NCI-H2081 (cell line): ENCODE measurements around the gene ARFRP1.
"Not testable (repeated sequence)": the region's sequence is repeated elsewhere in the genome, so short reads cannot be mapped to it uniquely, and the experiment has no call there.

Experiments
- DNase-seq, 2 experiments: peaks; one replicate each; lab custom pipeline; 2025; lab: John Stamatoyannopoulos, UW

ARFRP1 gene

DNA sequence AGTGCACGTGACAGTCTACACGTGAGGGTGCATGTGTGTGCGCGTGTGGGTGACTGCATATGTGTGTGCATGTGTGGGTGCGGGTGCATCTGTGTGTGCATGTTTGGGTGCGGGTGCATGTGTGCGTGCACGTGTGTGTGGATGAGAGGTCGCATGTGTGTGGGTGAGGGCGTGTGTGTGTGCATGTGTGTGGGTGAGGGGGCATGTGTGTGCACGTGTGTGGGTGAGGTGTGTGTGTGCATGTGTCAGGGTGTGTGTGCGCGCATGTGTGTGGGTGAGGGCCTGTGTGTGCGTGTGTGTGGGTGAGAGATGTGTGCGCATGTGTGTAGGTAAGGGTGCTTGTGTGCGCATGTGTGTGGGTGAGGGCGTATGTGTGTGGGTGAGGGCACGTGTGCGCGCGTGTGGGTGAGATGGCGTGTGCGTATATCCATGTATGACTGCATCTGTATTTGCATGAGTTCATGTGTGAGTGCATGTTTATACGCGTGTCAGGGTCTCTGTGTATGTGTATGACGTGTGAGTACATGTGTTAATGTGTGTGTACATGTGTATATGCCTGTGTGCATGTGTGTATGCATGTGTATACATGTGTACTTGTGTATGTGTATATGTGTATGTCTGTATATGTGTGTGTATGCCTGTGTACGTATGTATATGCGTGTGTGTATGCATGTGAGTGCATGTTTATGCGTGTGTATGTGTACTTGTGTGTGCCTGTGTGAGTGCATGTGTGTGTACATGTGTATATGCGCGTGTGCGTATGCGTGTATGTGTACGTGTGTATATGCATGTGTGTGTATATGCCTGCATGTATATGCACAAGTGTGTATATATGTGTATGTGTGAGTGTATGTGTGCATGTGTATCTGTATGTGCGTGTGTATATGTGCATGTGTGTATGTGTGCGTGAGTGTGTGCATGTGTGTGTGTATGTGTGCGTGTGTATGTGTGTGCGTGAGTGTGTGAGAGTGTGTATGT, 24.6 kb upstream of the ARFRP1 start:
- DNase-seq: no peak

DNA sequence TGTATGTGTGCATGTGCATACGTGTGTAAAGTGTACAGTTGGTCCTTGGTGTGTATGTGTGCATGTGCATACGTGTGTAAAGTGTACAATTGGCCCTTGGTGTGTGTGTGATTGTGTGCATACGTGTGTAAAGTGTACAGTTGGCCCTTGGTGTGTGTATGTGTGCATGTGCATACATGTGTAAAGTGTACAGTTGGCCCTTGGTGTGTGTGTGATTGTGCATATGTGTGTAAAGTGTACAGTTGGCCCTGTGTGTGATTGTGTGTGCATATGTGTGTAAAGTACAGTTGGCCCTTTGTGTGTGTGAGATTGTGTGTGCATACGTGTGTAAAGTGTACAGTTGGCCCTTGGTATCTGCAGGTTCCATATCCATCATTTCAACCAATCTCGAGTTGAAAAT, 23.6 kb upstream of the ARFRP1 start:
- no peak for DNase-seq

- not testable (repeated sequence) for DNase-seq
Measured at GRCh38 chr20:63730189-63730733, 22.5 kb upstream of the ARFRP1 start.

- DNase-seq: not testable (repeated sequence)
Measured at GRCh38 chr20:63722967-63723622, 15.3 kb upstream of the ARFRP1 start.

DNA sequence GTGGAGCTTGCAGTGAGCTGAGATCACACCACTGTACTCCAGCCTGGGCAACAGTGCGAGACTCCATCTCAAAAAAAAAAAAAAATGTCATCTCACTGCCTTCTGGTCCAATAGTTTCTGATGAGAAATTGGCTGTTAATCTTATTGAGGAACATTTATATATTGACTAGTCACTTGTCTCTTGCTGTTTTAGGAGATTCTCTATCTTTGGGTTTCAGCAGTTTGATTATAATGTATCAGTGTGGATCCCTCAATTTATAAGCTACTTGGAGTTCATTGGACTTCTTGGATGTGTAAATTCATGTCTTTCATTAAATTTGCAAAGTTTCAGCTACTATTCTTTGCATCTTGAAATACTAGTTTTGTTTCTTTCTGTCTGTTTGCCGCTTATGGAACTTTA, 11.2 kb upstream of the ARFRP1 start:
- DNase-seq: no peak

GRCh38 chr20:63714858-63715257, 7.1 kb upstream of the ARFRP1 start:
- DNase-seq: no peak

DNA sequence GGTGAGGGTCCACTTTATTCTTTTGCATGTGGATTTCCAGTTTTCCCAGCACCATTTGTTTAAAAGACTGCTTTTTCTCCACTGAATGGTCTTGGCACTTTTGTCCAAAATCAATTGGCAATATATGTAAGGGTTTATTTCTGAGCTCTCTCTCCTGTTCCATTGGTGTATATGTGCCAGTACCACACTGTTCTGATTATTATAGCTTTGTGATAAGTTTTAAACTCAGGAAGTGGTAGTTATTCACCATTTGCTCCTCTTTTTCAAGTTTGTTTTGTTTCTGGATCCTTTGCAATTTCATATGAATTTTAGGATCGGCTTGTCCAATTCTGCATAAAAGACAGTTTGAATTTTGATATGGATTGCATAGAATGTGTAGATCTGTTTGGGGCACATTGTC, 4.4 kb upstream of the ARFRP1 start:
- DNase-seq: no peak

GRCh38 chr20:63711085-63711645, 3.4 kb upstream of the ARFRP1 start:
- DNase-seq: no peak

GRCh38 chr20:63709149-63709527, 1.4 kb upstream of the ARFRP1 start:
- DNase-seq: no peak

DNA sequence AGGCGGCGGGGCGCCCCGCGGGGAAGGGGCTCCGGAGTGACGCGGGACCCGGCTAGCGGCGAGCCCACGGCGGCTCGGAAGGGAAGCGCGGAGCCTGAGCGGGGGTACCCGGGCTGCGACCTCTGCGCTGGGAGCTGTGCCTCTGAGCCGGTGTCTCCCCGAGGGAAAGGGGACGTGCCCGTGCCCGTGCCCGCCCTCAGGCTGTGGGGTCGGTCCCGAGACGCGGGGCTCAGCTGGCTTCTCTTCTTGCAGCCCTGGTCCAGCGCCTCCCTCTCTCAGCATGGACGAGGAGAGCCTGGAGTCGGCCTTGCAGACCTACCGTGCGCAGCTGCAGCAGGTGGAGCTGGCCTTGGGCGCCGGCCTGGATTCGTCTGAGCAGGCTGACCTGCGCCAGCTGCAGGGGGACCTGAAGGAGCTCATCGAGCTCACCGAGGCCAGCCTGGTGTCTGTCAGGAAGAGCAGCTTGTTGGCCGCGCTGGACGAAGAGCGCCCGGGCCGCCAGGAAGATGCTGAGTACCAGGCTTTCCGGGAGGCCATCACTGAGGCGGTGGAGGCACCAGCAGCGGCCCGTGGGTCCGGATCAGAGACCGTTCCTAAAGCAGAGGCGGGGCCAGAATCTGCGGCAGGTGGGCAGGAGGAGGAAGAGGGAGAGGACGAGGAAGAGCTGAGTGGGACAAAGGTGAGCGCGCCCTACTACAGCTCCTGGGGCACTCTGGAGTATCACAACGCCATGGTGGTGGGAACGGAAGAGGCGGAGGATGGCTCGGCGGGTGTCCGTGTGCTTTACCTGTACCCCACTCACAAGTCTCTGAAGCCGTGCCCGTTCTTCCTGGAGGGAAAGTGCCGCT, 749 bp upstream of the ARFRP1 start:
- DNase-seq: peak in 1 of 2 experiments; percentile 20

GRCh38 chr20:63706852-63707557, 771 bp downstream of the ARFRP1 start:
- peak; percentile 21 to 34 for DNase-seq

DNA sequence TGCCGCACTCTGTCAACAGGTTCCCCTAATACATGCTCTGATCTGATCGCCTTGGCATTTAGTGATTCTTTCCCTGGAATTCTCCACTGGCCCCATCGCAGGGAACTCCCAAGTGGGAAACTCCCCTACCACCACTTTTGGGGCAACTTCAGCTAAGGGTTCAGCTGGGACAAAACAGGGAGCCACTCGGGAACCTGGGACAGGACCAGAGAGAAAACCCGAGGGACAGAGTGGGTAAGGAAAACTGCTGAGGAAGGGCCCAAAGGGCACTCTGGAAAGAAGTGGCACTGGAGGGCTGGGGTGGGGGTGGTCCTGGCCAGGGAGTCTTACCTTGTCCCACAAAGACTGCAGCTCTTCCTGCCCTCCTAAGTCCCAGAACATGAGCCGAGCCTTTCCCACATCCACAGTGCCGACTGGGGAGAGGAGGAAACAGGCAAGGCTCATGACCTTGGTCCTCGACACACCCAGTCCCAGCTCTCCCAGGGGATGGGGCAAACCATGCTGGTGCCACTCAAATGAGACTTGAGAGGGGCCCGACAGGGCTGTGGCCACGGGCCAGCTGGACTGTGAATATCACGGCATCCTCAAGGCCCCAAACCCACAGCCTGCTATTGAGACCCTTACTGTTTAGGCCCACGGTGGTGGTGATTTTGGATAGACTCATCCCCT, 1.6 kb downstream of the ARFRP1 start:
- DNase-seq: no peak

GRCh38 chr20:63705232-63706026, 2.3 kb downstream of the ARFRP1 start:
- no peak for DNase-seq

- no peak for DNase-seq
Measured at GRCh38 chr20:63704749-63705117, 3.0 kb downstream of the ARFRP1 start.

DNA sequence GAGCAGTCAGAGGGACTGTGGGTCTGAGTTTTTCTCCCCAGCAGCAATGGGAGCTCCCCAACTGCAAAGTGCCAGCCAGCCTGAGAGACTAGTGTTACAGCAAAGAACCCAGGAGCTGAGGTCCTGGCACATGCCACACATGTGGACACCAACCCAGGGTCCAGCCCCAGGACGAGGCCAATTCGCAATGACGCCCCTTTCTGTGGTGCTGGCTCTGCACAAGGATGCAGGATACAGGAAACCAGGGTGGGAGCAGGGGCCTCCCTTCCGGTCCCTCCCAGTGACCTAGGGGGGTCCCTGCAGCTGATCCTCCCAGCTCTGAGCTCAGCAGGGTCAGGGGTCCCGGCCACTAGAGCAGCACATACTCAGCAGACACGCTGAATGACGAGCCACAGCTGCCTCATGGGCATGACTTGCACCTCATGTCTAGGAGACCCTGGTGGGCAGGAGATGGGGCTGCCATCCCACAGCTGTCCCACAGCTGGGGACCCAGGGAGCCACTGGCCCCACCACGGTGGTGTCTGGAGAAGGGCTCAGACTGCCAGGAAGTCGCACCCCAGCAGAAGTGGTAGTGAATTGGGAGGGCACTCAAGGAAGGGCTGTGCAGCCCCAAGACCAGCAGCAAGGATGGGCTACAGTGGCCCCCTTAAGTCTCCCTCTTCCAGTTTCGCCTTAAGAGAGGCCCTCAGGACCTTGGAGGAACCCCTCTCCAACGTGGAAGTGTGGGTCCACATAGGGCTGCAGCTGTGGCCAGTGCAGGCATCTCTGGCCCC, 3.6 kb downstream of the ARFRP1 start:
- no peak for DNase-seq

DNA sequence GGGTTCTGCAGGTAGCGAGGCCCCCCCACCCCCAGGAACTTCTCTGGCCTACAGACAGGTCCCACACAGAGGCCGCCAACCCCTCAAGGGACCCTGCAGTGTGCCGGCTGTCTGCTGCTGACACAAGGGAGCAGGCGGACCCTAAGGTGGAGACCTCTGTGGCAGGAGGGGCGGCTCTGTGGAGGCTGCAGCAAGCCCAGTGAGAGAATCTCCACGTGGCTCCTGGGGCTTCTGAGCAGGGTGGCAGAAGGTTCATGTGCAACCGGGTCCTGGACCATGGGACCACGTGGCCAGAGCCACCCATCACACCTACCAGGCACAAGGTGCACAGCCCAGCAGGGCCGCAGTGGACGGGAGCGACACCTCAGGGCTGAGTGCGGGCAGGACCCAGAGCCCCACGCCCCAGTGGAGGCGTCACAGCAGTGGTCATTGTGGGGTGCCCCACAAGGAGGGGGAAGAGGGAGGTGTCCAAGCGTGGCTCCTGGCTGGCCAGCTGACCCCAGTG, 4.3 kb downstream of the ARFRP1 start:
- DNase-seq: no peak

DNA sequence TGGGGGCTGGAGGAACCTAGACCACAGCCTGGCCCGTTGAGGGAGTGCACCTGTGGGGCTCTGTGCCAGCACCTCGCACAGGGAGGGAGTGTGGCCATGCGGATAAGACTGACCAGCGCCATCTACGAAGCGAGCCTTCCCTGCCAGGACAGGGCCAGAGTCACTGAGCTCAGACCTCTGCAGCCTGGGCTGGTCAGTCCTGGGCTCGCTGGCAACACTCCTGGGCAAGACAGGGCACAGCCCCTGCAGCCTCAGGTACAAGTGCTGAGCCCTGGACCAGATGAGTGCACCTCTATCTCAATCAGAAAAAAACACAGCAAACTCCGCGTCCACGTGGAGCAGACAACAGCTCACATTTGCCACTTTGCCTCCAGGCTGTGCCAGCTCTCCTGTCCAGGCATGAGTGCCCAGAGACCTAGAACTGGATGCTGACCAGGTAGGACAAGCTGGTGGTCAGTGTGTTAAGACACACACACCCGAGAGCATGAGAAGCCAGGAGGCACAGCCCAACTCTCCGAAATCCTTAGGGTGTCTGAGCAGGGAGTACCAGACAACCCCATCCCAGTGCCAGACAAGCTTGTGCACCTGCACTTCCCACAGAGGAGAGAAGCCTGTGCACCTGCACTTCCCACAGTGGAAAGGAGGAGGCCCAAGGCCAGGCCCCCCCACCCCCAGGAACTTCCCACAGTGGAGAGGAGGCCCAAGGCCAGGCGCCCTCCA, 4.9 kb downstream of the ARFRP1 start:
- DNase-seq: no peak

GRCh38 chr20:63702036-63702665, 5.6 kb downstream of the ARFRP1 start:
- DNase-seq: no peak
